Thoracic aorta (tissue), 2 donors: ENCODE data around the gene FOXP1. TPM values are rescaled to one million over a fixed set of nuclear protein-coding genes. Genes with fewer than 3 reads are reported as not detected.

Experiments
- ATAC-seq: fragments of 150-250 bp; one replicate; pipeline ENCODE4 v1.8.0; 2017; ENCODE audit warnings: low read depth; ENCODE audit not compliant: insufficient number of reproducible peaks, low FRiP score
- DNase-seq: peaks from one replicate; pipeline ENCODE4 v3.0.0-alpha.2; 2020; ENCODE audit warnings: low spot score
- H3K27ac ChIP-seq, 2 donors: fragments of 200-600 bp; sonication (generic); 1 replicate in 1 of 2; 2 replicates in 1 of 2; pipeline ENCODE4 v1.5.1; 2016; ENCODE audit warnings: mild to moderate bottlenecking in 2 of 2, moderate library complexity in 2 of 2
- H3K27me3 ChIP-seq: fragments of 200-600 bp; sonication (generic); replicated peaks from 2 replicates; pipeline ENCODE4 v1.6.0; 2016; ENCODE audit warnings: mild to moderate bottlenecking; ENCODE audit not compliant: insufficient read depth
- H3K36me3 ChIP-seq: fragments of 200-600 bp; sonication (generic); one replicate; pipeline ENCODE4 v1.5.1; 2016
- H3K4me1 ChIP-seq, 2 donors: fragments of 200-600 bp; sonication (generic); 1 replicate in 1 of 2; 2 replicates in 1 of 2; pipeline versions ENCODE4 v1.5.1 to v1.6.0; 2016; ENCODE audit warnings: low read depth in 2 of 2, mild to moderate bottlenecking in 1 of 2; ENCODE audit not compliant: control insufficient read depth in 1 of 2
- H3K4me3 ChIP-seq: fragments of 200-600 bp; sonication (generic); 2 replicates; pipeline ENCODE4 v1.5.1; 2016; ENCODE audit warnings: mild to moderate bottlenecking
- H3K9me3 ChIP-seq: fragments of 200-600 bp; sonication (generic); 2 replicates; pipeline ENCODE4 v1.5.1; 2016
- CTCF ChIP-seq: fragments of 200-600 bp; sonication (generic); IDR thresholded peaks from one replicate; pipeline ENCODE4 v1.5.1; 2019; ENCODE audit warnings: antibody characterized with exemption
- total RNA-seq, 2 donors: library from RNA; depleted of rRNA; stranded (reverse); fragments of >200 nt; gene quantifications; one replicate each; pipeline versions ENCODE4 v1.1.0 to v1.2.3, GENCODE V29; 2016

FOXP1 gene
- total RNA-seq, 2 donors from 2014 or later: 176 to 255 TPM

- Histone ChIP-seq H3K36me3 (no peaks in the 10 kb centered on the region), H3K27ac (peak overlapping the region in 1 of 2 donors; percentile 44), H3K9me3 (no peaks in the 10 kb centered on the region), H3K4me3 (no peak overlapping the region), H3K27me3 (no peaks in the 10 kb centered on the region), H3K4me1 (peaks cover 36 to 71% of the 10 kb centered on the region in 2 donors)
- DNase-seq: no peak
- no peak for TF ChIP-seq CTCF
- ATAC-seq: no peak
These were observed 407.2 kb downstream of the FOXP1 start for GRCh38 chr3:71176366-71176765.

GRCh38 chr3:71175691-71176365 is 407.7 kb downstream of the FOXP1 start:
- no peaks in the 10 kb centered on the region for H3K9me3 ChIP-seq
- H3K36me3 ChIP-seq: no peaks in the 10 kb centered on the region
- H3K27ac ChIP-seq: peak overlapping the region in 1 of 2 donors; percentile 44
- peaks cover 40 to 75% of the 10 kb centered on the region in 2 donors for H3K4me1 ChIP-seq
- DNase-seq (no peak), ATAC-seq (no peak)
- peak overlapping the region; percentile 18 for H3K4me3 ChIP-seq
- no peak for TF ChIP-seq CTCF
- H3K27me3 ChIP-seq: no peaks in the 10 kb centered on the region

GRCh38 chr3:71172951-71173350 is 410.6 kb downstream of the FOXP1 start:
- no peak for DNase-seq
- H3K4me1 ChIP-seq: peaks cover 47 to 90% of the 10 kb centered on the region in 2 donors
- H3K27me3 ChIP-seq: no peaks in the 10 kb centered on the region
- peak overlapping the region; percentile 69 to 77 for H3K27ac ChIP-seq
- H3K9me3 ChIP-seq: no peaks in the 10 kb centered on the region
- H3K36me3 ChIP-seq: no peaks in the 10 kb centered on the region
- ATAC-seq: peak; percentile 32
- H3K4me3 ChIP-seq: peak overlapping the region; percentile 45
- TF ChIP-seq CTCF: no peak

- H3K4me3 ChIP-seq: peak overlapping the region; percentile 45
- DNase-seq (no peak), ATAC-seq (no peak)
- H3K4me1 ChIP-seq: peaks cover 47 to 92% of the 10 kb centered on the region in 2 donors
- H3K27ac ChIP-seq: peak overlapping the region; percentile 69 to 77
- TF ChIP-seq CTCF: no peak
- no peaks in the 10 kb centered on the region for H3K27me3 ChIP-seq
- no peaks in the 10 kb centered on the region for H3K9me3 ChIP-seq
- H3K36me3 ChIP-seq: no peaks in the 10 kb centered on the region
These were observed 411.3 kb downstream of the FOXP1 start for GRCh38 chr3:71172189-71172588.

GRCh38 chr3:71171247-71171646 is 412.3 kb downstream of the FOXP1 start:
- Histone ChIP-seq H3K27me3 (no peaks in the 10 kb centered on the region), H3K27ac (peak overlapping the region; percentile 45 to 77), H3K36me3 (no peaks in the 10 kb centered on the region), H3K4me1 (peaks cover 47 to 92% of the 10 kb centered on the region in 2 donors), H3K9me3 (no peaks in the 10 kb centered on the region), H3K4me3 (no peak overlapping the region)
- ATAC-seq (no peak), DNase-seq (no peak)
- TF ChIP-seq CTCF: no peak
